Kidney (tissue), 14 donors: ENCODE results near the gene DAO. TPM values are rescaled to one million over a fixed set of nuclear protein-coding genes. Genes with fewer than 3 reads are reported as not detected.

Experiments
- DNase-seq, 5 donors: peaks; one replicate each; pipeline ENCODE4 v3.0.0-alpha.2; 2013 to 2020
- FAIRE-seq: peaks from 2 replicates; lab custom pipeline; 2012; peaks lifted over from hg19 to GRCh38; lab: Jason Lieb, UNC
- H3K27ac ChIP-seq, 2 donors: one replicate each; pipeline ENCODE4 v1.7.0; 2013; ENCODE audit warnings: low read depth in 2 of 2, low read length in 2 of 2, inconsistent platforms in 1 of 2
- H3K27me3 ChIP-seq: one replicate; pipeline ENCODE4 v1.7.1; 2013; ENCODE audit warnings: low read length, inconsistent platforms; ENCODE audit not compliant: control insufficient read depth, insufficient read depth
- H3K36me3 ChIP-seq, 3 donors: one replicate each; pipeline versions ENCODE4 v1.7.0 to v1.7.1; 2013; ENCODE audit warnings: low read length in 3 of 3, control low read depth in 1 of 3, inconsistent platforms in 1 of 3; ENCODE audit not compliant: insufficient read depth in 3 of 3, control insufficient read depth in 2 of 3
- H3K4me1 ChIP-seq, 3 donors: one replicate each; pipeline versions ENCODE4 v1.7.0 to v1.7.1; 2013; ENCODE audit warnings: low read length in 3 of 3, inconsistent platforms in 1 of 3, low read depth in 1 of 3; ENCODE audit not compliant: control insufficient read depth in 2 of 3, insufficient read depth in 2 of 3
- H3K4me3 ChIP-seq, 3 donors: one replicate each; pipeline versions ENCODE4 v1.7.0 to v1.8.1; 2013; ENCODE audit warnings: low read length in 3 of 3, control low read depth in 1 of 3, inconsistent platforms in 1 of 3
- H3K9ac ChIP-seq, 3 donors: one replicate each; pipeline versions ENCODE4 v1.7.0 to v1.7.1; 2013; ENCODE audit warnings: low read length in 3 of 3, control low read depth in 1 of 3, inconsistent platforms in 1 of 3
- H3K9me3 ChIP-seq, 3 donors: one replicate each; pipeline versions ENCODE4 v1.7.0 to v1.7.1; 2013; ENCODE audit warnings: low read length in 3 of 3, control low read depth in 1 of 3, inconsistent platforms in 1 of 3; ENCODE audit not compliant: control insufficient read depth in 2 of 3, insufficient read depth in 1 of 3
- CTCF ChIP-seq: IDR thresholded peaks from 3 replicates; pipeline ENCODE4 v1.5.1; 2012; ENCODE audit warnings: mild to moderate bottlenecking, moderate library complexity, borderline replicate concordance; ENCODE audit not compliant: insufficient read depth; ENCODE audit errors: extremely low read depth
- intact Hi-C: fragments of 100-400 bp; cut with DNase I; formaldehyde crosslinking; loops from one replicate; pipeline ENCODE4 v1.11.1; 2022
- polyA plus RNA-seq: library from polyadenylated mRNA; stranded (reverse); fragments of 350-450 nt; fragmentation: Illumina TruSeq; extraction: RNeasy Lipid Tissue Mini Kit (QIAGEN cat#74804); gene quantifications from one replicate; pipeline ENCODE4 v1.2.3, GENCODE V29; 2014; ENCODE audit warnings: low read depth, low replicate concordance; ENCODE audit not compliant: insufficient read depth
- total RNA-seq: library from RNA; stranded (reverse); fragmentation: NEBNext Ultra II Directional; extraction: Animal tissue kit (Norgen Biotek cat#: 25700); gene quantifications from one replicate; pipeline ENCODE4 v1.2.1, GENCODE V29; 2021
- donor health status: control.
- donor health status: control.
- donor health status: control.
- donor health status: control.
- donor health status: control.
- donor health status: DM: yes; HTN: yes; CAD: no.
- donor health status: Normal renal cell carcinoma (clear cell type).

Gene DAO
- total and polyA plus RNA-seq, 2 donors from 2014 or later, result 0.41 to 50.4 TPM

GRCh38 chr12:108888031-108888430 lies 8.1 kb downstream of the DAO start:
- FAIRE-seq, result no peak
- H3K4me3 ChIP-seq, result no peak overlapping the region
- no peak for TF ChIP-seq CTCF
- no peaks in the 10 kb centered on the region for H3K27me3 ChIP-seq
- peaks cover 0 to 6% (median 0%) of the 10 kb centered on the region in 3 donors for H3K36me3 ChIP-seq
- no peaks in the 10 kb centered on the region for H3K9me3 ChIP-seq
- peak in 1 of 5 donors; percentile 37 for DNase-seq
- peaks cover 0 to 15% (median 0%) of the 10 kb centered on the region in 3 donors for H3K4me1 ChIP-seq
- no peak overlapping the region for H3K27ac ChIP-seq
- H3K9ac ChIP-seq, result no peak overlapping the region
- intact Hi-C loops, result no loop called here

GRCh38 chr12:108890208-108890607 lies 10.3 kb downstream of the DAO start:
- no peaks in the 10 kb centered on the region for H3K27me3 ChIP-seq
- H3K9ac ChIP-seq, result no peak overlapping the region
- no peak overlapping the region for H3K4me3 ChIP-seq
- no peak for FAIRE-seq
- TF ChIP-seq CTCF, result no peak
- H3K9me3 ChIP-seq, result no peaks in the 10 kb centered on the region
- peaks cover 0 to 15% (median 0%) of the 10 kb centered on the region in 3 donors for H3K4me1 ChIP-seq
- no peak overlapping the region for H3K27ac ChIP-seq
- intact Hi-C loops, result no loop called here
- peaks cover 0 to 6% (median 0%) of the 10 kb centered on the region in 3 donors for H3K36me3 ChIP-seq
- DNase-seq, result peak in 2 of 5 donors; percentile 29 to 31

- Histone ChIP-seq H3K9me3 (no peaks in the 10 kb centered on the region), H3K4me3 (no peak overlapping the region), H3K9ac (no peak overlapping the region), H3K27ac (no peak overlapping the region), H3K36me3 (peaks cover 0 to 6% (median 0%) of the 10 kb centered on the region in 3 donors), H3K4me1 (no peaks in the 10 kb centered on the region), H3K27me3 (no peaks in the 10 kb centered on the region)
- intact Hi-C loops, result no loop called here
- TF ChIP-seq CTCF, result no peak
- FAIRE-seq (no peak), DNase-seq (no peak)
These were observed 15.4 kb downstream of the DAO start for GRCh38 chr12:108895220-108895802.
